ENCODE data around the gene CPA4.

Gene CPA4

DNA sequence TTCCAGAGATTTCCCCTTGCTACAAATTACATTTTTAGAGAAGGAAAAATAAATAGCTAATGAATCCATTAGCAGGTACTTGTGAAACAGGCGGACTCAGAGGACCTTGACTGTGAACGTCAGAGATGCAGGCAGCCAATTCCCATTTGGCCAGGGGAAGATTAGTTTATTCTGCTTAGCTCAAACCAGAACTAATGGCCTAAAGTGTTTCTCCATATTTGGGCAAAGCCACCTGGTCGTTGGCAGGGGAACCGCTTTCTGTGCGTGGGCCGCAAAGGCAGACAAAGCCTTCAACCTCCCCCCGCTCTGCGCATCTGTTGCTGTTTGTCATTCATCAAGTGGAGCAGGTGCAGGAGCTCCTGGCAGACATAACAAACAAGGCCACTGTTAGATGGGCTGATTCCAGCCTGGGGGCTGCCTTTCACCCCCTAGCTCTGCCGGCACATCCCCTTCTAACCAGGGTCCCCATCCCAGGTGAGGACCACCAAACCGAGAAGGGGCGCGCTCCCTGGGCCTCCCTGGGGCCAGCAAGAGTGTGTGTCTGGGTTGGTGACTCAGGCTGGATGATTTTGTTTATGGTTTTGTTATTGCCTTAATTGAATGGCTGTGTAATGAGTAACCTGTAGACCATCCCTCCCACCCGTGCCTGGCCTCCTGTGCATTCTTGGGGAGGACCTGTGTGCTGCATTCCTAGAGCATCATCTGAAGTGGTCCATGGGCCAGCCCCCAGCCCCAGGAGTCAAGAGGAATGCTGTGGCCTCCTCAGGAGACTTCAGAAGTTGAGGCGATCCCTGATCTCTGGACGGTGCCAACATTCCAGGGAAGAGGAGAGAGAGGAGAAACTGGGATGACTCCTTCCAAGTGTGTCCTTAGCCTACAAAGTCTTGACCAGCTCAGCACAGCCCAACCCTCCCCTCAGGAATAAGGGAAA lies 72.8 kb downstream of the CPA4 start:
- DNase-seq (ENCODE audit: low read depth, low spot score): peak; percentile 56
- Histone ChIP-seq H3K9me3 (ENCODE audit: insufficient read depth, low read length) (0 out of 2 replicates have a peak, but pooled peaks cover 1% of the 10 kb centered on the region), H3K27me3 (ENCODE audit: insufficient read depth, insufficient read length) (no peaks in the 10 kb centered on the region), H3K36me3 (ENCODE audit: insufficient read depth, insufficient read length, low read length) (no peaks in the 10 kb centered on the region), H3K9ac (ENCODE audit: insufficient read length, low read depth) (no peak overlapping the region), H3K4me1 (ENCODE audit: insufficient read depth, insufficient read length) (peaks cover 7% of the 10 kb centered on the region), H3K4me3 (ENCODE audit: insufficient read length, low read depth) (no peak overlapping the region)
- no peak for TF ChIP-seq ZNF274 (IDR thresholded peaks at IDR 0.05; ENCODE audit: low read depth, low read length)
- no peak for TF ChIP-seq SUZ12 (IDR thresholded peaks at IDR 0.05; ENCODE audit: extremely low read depth, insufficient read depth, insufficient read length)
- TF ChIP-seq YY1 (IDR thresholded peaks at IDR 0.05; ENCODE audit: insufficient read depth, insufficient read length): no peak

DNA sequence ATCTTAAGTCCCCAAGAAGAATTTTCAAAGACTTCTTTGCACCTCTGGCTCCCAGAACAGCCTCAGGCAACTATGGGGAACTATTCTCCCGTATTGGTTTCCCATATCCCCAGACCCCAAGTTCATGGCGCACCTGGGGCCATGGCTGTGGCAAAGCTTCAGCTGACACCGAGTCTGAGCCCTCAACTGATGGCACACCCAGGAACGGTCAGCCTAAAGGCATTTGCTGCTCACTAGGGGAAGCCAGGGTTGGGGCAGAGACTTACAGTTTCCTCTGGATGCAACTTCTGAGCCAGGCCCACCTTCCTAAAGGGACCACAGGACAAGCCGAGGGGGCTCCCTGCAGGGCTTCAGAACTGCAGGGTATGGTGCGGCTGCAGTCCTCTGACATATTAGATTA lies 73.6 kb downstream of the CPA4 start:
- Histone ChIP-seq H3K27me3 (ENCODE audit: insufficient read depth, insufficient read length) (no peaks in the 10 kb centered on the region), H3K4me1 (ENCODE audit: insufficient read depth, insufficient read length) (peaks cover 7% of the 10 kb centered on the region), H3K9ac (ENCODE audit: insufficient read length, low read depth) (no peak overlapping the region), H3K4me3 (ENCODE audit: insufficient read length, low read depth) (no peak overlapping the region), H3K9me3 (ENCODE audit: insufficient read depth, low read length) (no peaks in the 10 kb centered on the region), H3K36me3 (ENCODE audit: insufficient read depth, insufficient read length, low read length) (no peaks in the 10 kb centered on the region)
- DNase-seq (ENCODE audit: low read depth, low spot score): no peak
- no peak for TF ChIP-seq ZNF274 (IDR thresholded peaks at IDR 0.05; ENCODE audit: low read depth, low read length)
- no peak for TF ChIP-seq SUZ12 (IDR thresholded peaks at IDR 0.05; ENCODE audit: extremely low read depth, insufficient read depth, insufficient read length)
- no peak for TF ChIP-seq YY1 (IDR thresholded peaks at IDR 0.05; ENCODE audit: insufficient read depth, insufficient read length)

- no peaks in the 10 kb centered on the region for H3K36me3 ChIP-seq (ENCODE audit: insufficient read depth, insufficient read length, low read length)
- DNase-seq (ENCODE audit: low read depth, low spot score): no peak
- no peaks in the 10 kb centered on the region for H3K27me3 ChIP-seq (ENCODE audit: insufficient read depth, insufficient read length)
- TF ChIP-seq ZNF274 (IDR thresholded peaks at IDR 0.05; ENCODE audit: low read depth, low read length) (no peak), YY1 (IDR thresholded peaks at IDR 0.05; ENCODE audit: insufficient read depth, insufficient read length) (no peak), SUZ12 (IDR thresholded peaks at IDR 0.05; ENCODE audit: extremely low read depth, insufficient read depth, insufficient read length) (no peak)
- H3K9me3 ChIP-seq (ENCODE audit: insufficient read depth, low read length): 0 out of 2 replicates have a peak, but pooled peaks cover 4% of the 10 kb centered on the region
- H3K4me3 ChIP-seq (ENCODE audit: insufficient read length, low read depth): no peak overlapping the region
- peaks cover 7% of the 10 kb centered on the region for H3K4me1 ChIP-seq (ENCODE audit: insufficient read depth, insufficient read length)
- no peak overlapping the region for H3K9ac ChIP-seq (ENCODE audit: insufficient read length, low read depth)
These were observed 74.3 kb downstream of the CPA4 start for GRCh38 chr7:130367088-130367755.

GRCh38 chr7:130367836-130368746 lies 75.1 kb downstream of the CPA4 start:
- no peak for DNase-seq (ENCODE audit: low read depth, low spot score)

GRCh38 chr7:130369110-130369711 lies 76.2 kb downstream of the CPA4 start:
- no peaks in the 10 kb centered on the region for H3K27me3 ChIP-seq (ENCODE audit: insufficient read depth, insufficient read length)
- 0 out of 2 replicates have a peak, but pooled peaks cover 4% of the 10 kb centered on the region for H3K9me3 ChIP-seq (ENCODE audit: insufficient read depth, low read length)
- TF ChIP-seq SUZ12 (IDR thresholded peaks at IDR 0.05; ENCODE audit: extremely low read depth, insufficient read depth, insufficient read length) (no peak), YY1 (IDR thresholded peaks at IDR 0.05; ENCODE audit: insufficient read depth, insufficient read length) (no peak), ZNF274 (IDR thresholded peaks at IDR 0.05; ENCODE audit: low read depth, low read length) (no peak)
- no peak for DNase-seq (ENCODE audit: low read depth, low spot score)
- H3K36me3 ChIP-seq (ENCODE audit: insufficient read depth, insufficient read length, low read length): no peaks in the 10 kb centered on the region
- peaks cover 9% of the 10 kb centered on the region for H3K4me1 ChIP-seq (ENCODE audit: insufficient read depth, insufficient read length)
- H3K9ac ChIP-seq (ENCODE audit: insufficient read length, low read depth): no peak overlapping the region
- H3K4me3 ChIP-seq (ENCODE audit: insufficient read length, low read depth): no peak overlapping the region

More at GRCh38 chr7:130367836-130368746, 75.1 kb downstream of the CPA4 start:
- Histone ChIP-seq H3K9me3 (ENCODE audit: insufficient read depth, low read length) (0 out of 2 replicates have a peak, but pooled peaks cover 4% of the 10 kb centered on the region), H3K27me3 (ENCODE audit: insufficient read depth, insufficient read length) (no peaks in the 10 kb centered on the region), H3K4me3 (ENCODE audit: insufficient read length, low read depth) (no peak overlapping the region), H3K36me3 (ENCODE audit: insufficient read depth, insufficient read length, low read length) (no peaks in the 10 kb centered on the region), H3K4me1 (ENCODE audit: insufficient read depth, insufficient read length) (peaks cover 7% of the 10 kb centered on the region), H3K9ac (ENCODE audit: insufficient read length, low read depth) (no peak overlapping the region)
- no peak for TF ChIP-seq YY1 (IDR thresholded peaks at IDR 0.05; ENCODE audit: insufficient read depth, insufficient read length)
- TF ChIP-seq SUZ12 (IDR thresholded peaks at IDR 0.05; ENCODE audit: extremely low read depth, insufficient read depth, insufficient read length): no peak
- TF ChIP-seq ZNF274 (IDR thresholded peaks at IDR 0.05; ENCODE audit: low read depth, low read length): no peak

DNA sequence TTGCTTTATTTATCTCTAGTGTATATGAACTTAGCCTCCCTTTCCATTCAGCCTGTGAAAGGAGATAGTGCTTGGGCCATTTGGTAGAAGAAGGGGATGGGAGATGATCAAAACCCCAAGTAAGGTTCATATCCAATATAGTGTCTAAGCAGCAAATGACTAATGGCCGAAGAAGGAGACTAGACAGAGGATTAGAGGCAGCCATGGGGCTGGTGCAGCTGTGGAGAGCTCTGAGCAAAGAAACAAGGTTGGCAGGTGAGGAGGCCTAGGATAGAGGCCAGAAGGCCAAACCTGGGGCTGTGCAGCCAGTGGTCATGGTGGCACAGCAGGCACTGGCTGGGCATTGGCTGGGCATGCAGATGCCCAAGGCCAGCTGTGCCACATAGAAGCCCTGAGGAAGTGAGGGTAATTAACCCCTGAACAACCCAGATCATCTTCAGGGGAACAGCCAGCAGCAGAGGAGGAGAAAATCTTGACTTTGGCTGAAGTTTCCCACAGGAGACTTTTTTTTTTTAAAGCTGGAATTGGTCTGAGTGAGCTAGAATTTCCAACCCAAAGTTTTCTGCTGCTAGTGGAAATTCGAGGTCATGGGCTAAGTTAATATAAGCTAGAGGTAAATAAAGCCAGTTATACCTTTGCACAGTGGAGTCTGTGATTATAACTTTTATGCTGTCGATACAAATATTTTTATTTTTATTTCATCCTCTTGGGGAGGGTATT lies 77.0 kb downstream of the CPA4 start:
- H3K36me3 ChIP-seq (ENCODE audit: insufficient read depth, insufficient read length, low read length): no peaks in the 10 kb centered on the region
- H3K9ac ChIP-seq (ENCODE audit: insufficient read length, low read depth): no peak overlapping the region
- H3K27me3 ChIP-seq (ENCODE audit: insufficient read depth, insufficient read length): no peaks in the 10 kb centered on the region
- H3K4me3 ChIP-seq (ENCODE audit: insufficient read length, low read depth): no peak overlapping the region
- TF ChIP-seq YY1 (IDR thresholded peaks at IDR 0.05; ENCODE audit: insufficient read depth, insufficient read length) (no peak), SUZ12 (IDR thresholded peaks at IDR 0.05; ENCODE audit: extremely low read depth, insufficient read depth, insufficient read length) (no peak), ZNF274 (IDR thresholded peaks at IDR 0.05; ENCODE audit: low read depth, low read length) (no peak)
- DNase-seq (ENCODE audit: low read depth, low spot score): no peak
- peaks cover 9% of the 10 kb centered on the region for H3K4me1 ChIP-seq (ENCODE audit: insufficient read depth, insufficient read length)
- 0 out of 2 replicates have a peak, but pooled peaks cover 4% of the 10 kb centered on the region for H3K9me3 ChIP-seq (ENCODE audit: insufficient read depth, low read length)

All from NT2/D1 (cell line).